Amygdala (tissue), 56 donors: ENCODE measurements around the gene VPS26C.

Experiments
- DNase-seq, 56 donors: peaks; one replicate each; lab custom pipeline; 2025; lab: John Stamatoyannopoulos, UW

Gene VPS26C

DNA sequence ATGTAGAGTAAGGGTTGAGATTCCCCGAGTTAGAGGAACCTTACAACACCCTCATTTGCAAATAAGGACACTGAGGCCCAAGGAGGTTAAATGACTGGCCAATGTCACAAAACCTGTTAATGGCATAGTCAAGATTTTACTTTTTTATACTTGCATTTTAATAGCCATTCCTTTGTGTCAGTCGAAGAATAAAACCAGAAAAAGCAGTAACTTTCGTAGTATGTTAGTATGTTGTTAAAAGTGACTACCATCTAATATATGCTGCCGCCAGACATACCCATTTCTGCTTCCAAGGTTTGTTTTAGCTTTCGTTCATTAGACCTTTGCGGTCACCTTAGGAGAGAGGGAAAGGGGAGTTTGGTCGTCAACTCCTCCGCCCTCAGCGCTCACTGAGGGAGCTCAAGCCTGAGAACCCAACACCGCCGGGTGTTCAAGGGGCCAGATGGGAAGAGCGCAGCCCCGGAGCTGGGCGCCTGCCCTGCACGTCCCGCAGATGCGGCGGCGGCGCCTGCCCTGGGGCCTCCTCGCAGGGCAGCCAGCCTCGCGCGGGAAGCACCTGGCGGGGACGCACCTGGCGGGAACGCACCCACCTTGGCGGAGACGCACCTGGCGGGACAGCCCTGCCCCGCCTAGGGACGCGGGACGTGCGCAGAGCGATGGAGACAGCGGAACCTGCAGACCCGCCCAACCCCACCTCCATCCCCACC is 466 bp downstream of the VPS26C start:
- DNase-seq = peak in 12 of 56 donors; percentile 25 to 66 (median 50)

DNA sequence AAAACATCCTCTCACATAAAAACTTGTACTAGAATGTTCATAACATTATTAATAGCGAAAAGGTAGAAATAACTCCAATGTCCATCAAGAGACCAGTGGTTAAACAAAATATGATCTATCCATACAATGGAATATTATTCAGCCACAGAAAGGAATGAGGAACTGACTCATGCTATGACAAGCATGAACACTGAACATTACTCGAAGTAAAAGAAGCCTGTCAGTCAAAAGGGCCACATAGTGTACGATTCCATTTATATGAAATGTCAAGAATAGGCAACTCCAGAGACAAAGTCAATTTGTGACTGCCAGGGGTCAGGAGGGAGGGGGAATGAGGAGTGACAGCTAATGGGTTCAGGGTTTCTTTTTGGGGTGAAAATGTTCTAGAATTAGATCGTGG is 2.3 kb downstream of the VPS26C start:
- no peak for DNase-seq

DNA sequence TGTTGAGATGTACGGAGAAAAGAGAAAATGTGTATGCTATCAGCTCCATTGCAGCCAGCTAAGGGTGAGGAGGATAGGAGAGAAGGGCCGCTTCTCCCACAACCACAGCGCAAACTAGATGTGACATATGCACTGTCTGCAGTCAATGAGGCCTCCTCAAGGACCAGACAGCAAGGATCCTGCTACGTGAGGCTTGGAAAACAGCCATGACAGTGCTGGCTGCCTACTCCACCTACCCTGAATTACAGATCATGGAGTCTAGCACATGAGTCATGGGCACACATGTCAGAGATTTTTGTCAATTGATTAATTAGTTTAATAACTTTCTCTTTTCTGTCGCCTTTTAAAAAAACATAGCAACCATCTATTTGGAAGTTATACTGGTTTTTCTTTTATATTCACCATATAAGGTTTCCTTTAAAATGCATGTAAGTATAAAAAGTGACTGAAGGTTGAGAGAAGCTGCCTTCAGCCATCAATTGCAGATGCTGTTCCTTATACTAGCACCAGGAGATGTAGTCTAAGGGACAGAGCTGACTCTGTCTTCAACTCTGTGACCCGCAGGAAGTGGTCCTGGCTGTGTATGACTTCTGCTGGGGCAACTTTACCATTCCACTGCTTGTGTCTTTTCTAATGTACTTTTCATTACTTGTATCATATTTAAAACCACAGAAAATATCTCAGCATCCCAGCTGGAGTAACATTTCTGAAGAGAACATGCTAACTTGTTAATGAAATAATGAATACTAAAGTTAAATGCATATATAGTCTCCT is 3.1 kb downstream of the VPS26C start:
- DNase-seq = no peak

DNA sequence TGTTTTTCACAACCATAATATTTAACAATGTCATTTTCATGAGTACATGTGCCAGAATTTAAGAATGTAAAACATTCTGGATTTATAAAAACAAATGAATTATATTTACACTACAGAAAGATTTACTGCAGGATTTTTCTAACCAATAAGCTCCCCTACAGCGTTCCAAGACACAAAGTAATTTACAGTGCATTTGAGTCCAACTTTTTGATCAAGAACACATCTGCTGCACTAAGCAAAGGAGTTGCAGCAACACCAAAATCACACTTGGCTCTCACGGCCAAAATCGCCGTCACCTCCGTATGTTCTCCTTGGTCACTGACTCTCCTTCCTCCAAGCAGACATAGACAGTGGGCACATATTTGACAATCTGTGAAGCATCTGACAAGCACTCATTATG is 7.7 kb downstream of the VPS26C start:
- DNase-seq = no peak

DNA sequence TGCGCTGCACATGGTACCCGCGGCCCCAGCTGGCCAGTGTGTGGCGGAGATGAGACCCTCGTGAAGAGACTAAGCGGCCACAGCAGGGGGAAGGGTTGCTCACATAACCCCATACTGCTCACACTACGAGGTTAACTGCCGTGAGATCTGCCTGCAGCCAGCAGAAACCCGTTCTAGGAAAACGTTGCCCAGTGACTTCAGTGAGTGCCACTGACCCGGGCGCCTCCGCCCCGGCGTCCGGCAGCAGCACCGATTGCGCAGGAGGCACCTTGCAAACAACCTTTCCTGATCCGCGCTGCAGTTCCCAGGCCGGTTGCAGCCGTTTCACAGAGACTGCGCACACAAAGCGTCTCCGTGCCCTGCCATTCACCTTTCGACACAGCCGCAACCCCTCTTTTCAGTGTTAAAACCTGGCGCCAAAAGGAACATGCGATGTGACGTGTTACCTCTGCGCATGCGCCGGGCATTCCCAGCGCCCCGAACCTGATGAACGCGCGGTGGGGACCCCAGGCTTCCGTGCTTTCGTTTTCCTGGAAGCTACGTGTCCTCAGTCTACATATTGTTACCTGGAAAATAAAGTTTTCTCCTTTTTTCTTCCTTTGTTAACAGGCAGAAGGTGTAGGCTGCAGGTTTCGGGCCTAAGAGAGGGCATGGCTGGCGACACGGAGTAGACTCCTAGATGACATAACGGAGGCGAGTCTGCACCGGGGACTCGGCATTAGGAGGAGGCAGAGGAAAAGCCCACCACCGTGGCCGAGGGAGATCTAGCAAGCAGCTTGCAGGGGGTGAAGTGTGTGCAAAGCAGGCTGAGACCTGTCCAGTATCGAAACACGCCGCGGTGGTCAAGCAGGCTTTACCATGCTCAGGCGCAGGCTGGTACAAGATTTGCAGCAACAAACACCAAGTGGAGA is 8.9 kb downstream of the VPS26C start:
- DNase-seq = peak in 50 of 56 donors; percentile 6 to 73 (median 49)

DNA sequence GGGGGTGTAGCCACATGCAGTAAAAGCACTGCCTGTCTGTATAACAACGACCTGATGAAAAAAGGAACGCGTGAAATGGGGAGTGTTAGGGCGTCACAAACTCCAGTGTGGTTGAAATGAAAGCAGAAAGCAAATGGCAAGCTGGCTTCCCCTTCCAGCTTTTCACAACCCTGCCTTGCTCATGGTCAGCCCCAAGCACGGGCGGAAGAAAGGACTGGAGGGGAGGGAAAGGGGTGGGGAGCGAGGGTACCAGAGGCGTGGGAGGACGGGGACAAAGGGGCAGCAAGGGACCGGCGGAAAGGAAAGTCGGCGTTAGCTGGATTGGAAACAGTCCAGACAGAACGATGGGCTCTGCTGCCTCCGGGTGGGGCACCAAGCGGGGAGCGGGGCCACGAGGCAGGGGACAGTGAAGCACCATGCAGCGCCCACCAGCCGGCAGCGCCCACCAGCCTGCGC is 9.6 kb downstream of the VPS26C start:
- peak in 17 of 56 donors; percentile 2 to 53 (median 29) for DNase-seq

DNA sequence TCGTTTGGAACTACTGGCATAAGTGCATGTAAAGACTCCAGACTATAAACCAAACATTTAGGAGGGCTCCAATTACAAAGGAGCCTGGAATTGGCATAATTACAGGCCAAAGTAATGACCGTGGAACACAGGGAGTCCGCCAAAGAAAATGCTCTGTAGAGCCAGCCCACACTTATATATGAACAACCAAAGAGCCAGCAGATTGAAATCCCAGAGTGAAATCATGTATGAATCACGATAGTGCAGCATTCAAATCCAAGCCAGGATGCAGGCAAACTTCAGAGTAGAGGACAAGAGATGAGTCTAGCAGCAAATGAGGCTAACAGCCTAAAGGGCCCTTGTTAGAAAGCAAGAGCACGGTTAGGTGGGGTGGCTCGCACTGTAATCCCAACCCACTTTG is 13.1 kb downstream of the VPS26C start:
- DNase-seq = no peak

DNA sequence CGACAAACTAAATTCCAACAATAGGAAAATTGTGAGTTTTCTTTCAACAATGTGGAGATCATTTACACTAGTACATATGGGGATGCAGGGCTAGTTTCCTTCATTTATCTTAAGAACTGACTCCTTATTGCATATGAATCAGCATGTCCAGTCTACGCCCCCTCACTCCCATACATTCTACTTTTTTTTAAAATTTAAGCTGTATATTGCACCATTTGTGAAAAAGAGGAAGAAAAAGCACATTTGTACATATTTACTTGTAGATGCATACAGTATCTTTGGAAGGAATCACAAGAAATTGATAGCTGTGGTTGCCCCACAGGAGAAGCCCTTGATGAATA is 15.9 kb downstream of the VPS26C start:
- no peak for DNase-seq

DNA sequence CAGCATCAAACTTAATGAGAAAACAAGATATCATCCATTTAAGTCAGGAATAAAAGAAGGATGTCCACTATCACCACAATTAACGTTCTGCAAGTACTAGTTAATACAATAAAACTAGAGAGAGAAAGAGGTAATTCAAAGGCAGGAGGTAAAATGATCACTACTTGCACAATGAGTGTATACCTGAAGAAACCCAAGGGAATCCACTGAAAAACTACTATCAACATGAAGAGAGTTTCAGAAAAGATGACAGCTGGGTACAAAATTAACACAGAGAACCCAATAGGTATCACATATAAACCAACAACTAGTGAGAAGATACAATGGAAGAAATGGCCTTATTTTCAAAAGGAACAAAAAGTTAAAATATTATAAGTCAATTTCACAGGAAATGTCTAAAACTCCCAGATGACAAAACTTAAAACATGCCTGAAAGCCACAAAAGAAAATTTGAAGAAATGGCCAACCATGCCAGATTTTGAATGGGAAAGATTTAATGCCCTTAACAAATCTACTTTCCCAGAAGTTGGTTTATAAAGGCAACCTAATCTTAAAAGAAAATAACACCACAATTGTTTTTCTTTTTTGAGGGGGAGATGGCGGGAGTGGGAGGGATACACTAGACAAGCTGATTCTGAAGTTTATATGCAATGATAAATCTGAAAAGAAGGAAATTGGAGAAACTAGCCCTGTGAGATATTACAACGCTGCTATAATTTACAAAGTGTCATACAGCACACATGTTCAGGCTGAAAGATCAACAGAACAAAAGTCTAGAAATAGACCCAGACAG is 17.8 kb downstream of the VPS26C start:
- DNase-seq = no peak

DNA sequence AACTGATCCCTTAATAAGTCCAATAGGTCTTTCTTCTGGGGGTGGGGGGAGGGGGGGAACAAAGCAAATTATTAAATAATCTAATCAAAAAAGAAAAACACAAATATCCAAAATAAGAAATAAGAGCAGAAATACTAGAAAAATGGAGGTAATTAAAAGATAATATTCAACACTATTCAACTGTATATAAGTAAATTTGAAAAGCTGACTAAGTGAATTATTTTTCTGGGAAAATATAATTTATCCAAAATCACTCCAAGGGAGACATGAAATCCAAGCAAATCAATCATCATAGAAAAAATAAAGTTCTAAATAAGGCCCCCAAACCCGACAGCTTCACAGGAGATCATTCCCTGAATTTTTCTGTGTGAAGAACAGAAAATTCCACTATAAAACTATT is 18.8 kb downstream of the VPS26C start:
- no peak for DNase-seq

DNA sequence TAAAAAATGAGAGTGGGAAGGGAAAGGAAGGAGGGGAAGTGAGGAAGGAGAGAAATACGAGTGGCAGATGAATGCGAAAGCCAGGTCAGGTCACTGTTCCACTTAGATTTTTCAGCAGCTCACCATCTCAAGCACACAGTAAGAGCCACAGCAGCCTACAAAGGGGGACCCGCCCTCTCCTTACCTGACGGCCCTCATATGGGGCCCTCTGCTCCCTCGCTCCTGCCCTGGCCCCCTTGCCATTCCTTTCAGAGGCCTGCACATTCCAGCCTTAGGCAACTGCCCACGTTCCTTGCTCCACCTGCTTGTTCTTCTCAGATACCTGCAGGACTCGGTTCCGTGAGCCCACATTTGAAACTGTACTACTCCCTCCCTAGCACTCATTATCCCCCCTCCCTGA is 22.0 kb downstream of the VPS26C start:
- no peak for DNase-seq

DNA sequence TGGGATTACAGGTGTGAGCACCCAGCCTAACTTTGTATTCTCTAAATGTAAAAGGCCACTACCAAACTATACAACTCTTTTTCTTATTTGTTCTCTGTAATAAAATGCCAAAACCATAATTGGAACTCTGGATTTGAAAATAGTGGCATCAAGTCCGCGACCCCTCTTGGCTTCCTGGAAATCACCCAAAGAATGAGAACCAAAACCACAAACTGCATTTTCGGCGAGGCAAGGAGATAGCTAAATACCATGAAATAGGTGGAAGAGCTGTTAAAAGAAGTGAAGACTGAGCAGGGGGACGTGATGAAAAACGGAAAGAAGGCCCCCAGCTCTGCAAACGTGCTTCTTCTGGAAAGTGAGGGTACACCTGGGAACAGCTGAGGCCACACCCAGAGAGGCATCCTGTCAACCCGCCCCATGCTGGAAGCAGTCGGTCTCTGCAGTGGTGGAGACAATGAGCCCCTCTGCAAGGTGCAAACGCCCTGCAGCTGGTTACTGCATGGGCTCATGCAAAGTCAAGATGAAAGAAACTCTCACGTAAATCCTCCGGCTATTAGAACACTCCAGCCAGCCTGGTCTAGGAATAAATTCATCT is 22.5 kb downstream of the VPS26C start:
- DNase-seq = no peak

DNA sequence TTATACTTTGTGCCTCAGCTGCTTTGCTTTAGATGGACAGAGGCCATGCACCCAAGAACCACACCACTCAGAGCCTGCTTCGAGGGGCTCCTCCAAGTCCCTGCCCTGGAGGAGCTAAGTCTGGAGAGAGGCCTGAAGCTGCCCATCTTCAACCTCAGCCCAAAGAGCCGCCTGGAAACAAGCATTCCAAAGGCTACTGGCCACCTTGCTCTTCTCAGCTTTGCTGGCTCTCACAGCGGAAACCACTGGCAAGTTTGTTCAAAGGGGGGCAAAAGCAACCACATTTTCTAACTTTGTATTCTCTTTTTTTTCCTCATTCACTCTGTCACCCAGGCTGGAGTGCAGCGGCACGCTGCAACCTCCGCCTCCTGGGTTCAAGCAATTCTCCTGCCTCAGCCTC is 23.2 kb downstream of the VPS26C start:
- DNase-seq = no peak

DNA sequence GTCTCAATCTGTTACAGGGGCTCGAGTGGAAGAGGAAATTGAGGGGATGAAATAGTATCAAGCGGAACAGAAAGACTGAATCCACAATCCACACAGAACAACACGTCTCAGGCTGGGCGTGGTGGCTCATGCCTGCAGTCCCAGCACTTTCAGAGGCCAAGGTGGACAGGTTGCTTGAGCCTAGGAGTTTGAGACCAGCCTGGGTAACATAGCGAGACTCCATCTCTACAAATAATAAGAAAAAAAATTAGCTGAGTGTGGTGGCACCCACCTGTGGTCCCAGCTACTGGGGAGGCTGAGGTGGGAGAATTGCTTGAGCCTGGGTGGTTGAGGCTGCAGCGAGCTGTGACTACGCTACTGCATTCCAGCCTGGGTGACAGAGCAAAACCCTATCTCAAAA is 25.7 kb downstream of the VPS26C start:
- DNase-seq = no peak

DNA sequence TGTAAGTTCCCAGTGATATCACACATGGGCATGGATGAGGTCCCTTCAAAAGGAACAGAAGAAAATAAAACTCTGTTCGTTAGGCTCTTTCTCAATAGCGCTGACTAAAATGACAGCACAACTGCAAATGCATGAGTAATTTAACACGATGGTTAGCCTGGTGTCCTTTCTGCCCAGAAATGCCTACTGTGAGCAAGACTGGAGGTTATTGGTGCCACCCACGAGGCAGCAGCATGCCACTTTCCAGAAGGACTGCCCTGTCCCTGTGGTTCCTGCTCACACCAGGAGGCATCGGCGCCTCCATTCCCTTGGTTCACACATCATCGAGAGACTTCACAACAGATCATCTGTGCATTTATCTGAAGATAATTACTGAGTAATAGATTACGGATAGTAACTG is 26.2 kb downstream of the VPS26C start:
- no peak for DNase-seq

DNA sequence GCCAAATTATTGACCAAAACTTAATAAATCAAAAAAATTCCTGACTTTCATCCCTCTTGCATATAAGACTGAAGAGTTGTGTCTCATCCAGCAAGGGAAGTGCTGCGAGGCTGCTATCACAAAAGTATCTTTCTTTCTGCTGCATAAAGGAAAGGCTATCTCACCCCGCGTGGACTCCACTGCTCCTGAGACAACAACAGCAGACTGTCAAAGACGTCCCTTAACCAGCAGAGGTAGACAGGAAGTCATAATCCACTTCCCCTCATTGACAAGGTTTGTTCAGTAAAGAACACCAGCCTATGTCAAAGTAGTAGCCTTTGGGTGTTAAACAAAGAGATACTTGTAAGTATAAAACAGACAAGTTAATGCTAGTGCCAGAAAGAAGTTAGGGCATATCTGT is 29.4 kb downstream of the VPS26C start:
- DNase-seq = no peak

DNA sequence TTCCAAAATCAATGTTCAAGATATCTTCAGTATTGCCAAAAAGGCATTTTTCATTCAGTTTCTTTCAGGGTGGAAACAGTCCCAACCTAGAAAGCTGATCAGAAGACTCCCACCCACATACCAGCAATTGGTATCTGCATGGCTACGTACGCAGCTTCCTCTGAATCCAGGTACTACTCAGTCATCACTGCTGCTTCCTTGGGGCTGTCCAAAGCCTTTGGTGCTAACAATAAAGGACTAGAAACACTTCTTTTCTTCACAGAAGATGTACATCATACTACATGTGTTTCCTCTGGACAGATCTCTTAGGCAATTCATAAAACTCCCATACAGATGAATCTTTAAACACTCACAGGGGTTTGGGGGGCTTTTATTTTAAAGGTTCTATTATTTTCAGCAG is 29.8 kb downstream of the VPS26C start:
- DNase-seq = no peak

DNA sequence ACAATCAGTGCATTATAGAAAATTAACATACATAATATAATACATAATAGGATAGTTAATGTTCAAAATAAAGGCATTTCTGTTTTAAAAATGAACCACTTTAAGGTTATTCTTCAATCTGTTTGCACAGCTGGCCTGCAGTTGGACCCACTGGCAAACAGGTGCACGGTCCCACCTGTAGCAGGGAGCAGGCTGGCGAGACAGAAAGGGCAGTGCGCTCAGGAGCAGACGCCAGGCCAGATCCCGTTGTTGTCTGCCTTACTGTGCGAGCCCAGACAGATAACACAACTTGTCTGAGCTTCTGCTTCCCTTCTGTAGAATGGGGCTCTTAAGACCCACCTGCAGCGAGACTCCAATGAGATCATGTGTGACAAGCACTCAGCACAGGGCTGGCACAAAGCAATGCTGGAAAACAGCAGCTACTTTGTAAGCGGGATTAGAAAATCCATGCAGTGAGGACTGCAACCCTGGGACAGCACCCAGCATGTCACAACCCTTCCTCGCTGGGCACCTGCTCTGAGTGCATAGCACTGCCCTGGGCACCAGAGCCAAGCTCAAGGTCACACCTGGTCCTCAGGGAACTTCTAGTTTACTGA is 33.5 kb downstream of the VPS26C start:
- DNase-seq = no peak

DNA sequence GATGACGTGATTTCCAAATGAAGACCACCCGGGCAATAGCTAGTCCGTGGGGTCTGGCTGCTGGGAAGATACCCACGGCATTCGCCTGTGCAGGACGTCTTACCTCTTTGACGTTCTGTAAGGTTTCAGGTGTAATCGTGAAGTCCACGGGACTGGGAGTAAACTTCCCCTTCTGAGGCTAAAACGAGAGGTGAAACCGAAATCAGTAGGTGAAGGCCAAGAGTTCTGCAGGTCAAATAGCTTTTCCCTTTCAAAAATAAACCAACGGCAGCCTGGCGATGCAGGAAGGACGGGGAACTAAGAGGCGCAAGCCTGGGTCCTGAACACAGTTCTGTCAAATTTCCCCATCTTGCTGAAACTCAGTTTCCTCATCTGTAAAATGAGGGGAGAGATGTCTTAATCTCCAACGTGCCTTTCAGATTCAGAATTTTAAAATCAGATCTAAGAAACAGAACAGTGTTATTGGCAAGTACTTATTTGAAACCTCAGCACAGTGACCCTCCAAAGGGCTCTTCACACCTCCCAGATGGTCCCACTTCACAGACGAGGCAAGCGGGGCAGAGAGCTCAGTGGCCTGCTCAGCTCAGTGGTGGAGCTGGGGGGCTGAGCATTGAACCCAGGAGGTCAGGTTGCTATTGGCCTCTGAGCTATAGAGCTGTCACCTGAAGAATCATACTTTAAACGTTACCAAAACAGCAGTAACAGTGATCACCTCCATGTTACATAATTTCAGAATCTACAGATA is 34.7 kb downstream of the VPS26C start:
- DNase-seq = no peak
